Type B pancreatic cell (in vitro differentiated cells): ENCODE data around the gene CLDN6. TPM values are rescaled to one million over a fixed set of nuclear protein-coding genes. Genes with fewer than 3 reads are reported as not detected.
A peak's percentile ranks its signal among the peaks of the same experiment; 100 is the strongest.

Source experiments
- DNase-seq: peaks from one replicate; pipeline ENCODE4 v3.0.0; 2021; ENCODE audit warnings: mixed read lengths; ENCODE audit not compliant: unreplicated experiment; ENCODE audit errors: extremely low spot score
- H3K27ac Mint-ChIP-seq: 2 replicates; pipeline ENCODE4 v1.8.0; 2021; ENCODE audit warnings: mild to moderate bottlenecking, mixed read lengths
- H3K27me3 Mint-ChIP-seq: 2 replicates; pipeline ENCODE4 v1.8.0; 2021; ENCODE audit warnings: mixed read lengths
- H3K36me3 Mint-ChIP-seq: 2 replicates; pipeline ENCODE4 v1.8.0; 2021; ENCODE audit warnings: mixed read lengths
- H3K4me1 Mint-ChIP-seq: one replicate; pipeline ENCODE4 v1.8.0; 2021; ENCODE audit warnings: mixed read lengths; ENCODE audit not compliant: unreplicated experiment
- H3K4me3 Mint-ChIP-seq: 2 replicates; pipeline ENCODE4 v1.8.0; 2021; ENCODE audit warnings: mild to moderate bottlenecking, mixed read lengths
- H3K9me3 Mint-ChIP-seq: 2 replicates; pipeline ENCODE4 v1.8.0; 2021; ENCODE audit warnings: mixed read lengths
- CTCF ChIP-seq: fragments of 200-600 bp; sonication (generic); conservative IDR thresholded peaks from 2 replicates; pipeline ENCODE4 v1.5.0; 2021; ENCODE audit warnings: antibody characterized with exemption, mild to moderate bottlenecking
- total RNA-seq: library from RNA; stranded (reverse); gene quantifications from 2 replicates; pipeline ENCODE4 v1.2.1, GENCODE V29; 2021; ENCODE audit warnings: low replicate concordance

CLDN6 gene
- total RNA-seq, 1 donor from 2014 or later, result 98.9 TPM

GRCh38 chr16:3004319-3004718 is 13.7 kb downstream of the CLDN6 start:
- no peak for TF ChIP-seq CTCF
- Mint-ChIP-seq H3K9me3 (no peaks in the 10 kb centered on the region), H3K27me3 (peaks cover 53% of the 10 kb centered on the region), H3K4me3 (no peak overlapping the region), H3K27ac (no peak overlapping the region), H3K4me1 (no peaks in the 10 kb centered on the region), H3K36me3 (no peaks in the 10 kb centered on the region)
- DNase-seq, result no peak

- Mint-ChIP-seq H3K4me1 (no peaks in the 10 kb centered on the region), H3K36me3 (no peaks in the 10 kb centered on the region), H3K27me3 (peaks cover 54% of the 10 kb centered on the region), H3K9me3 (no peaks in the 10 kb centered on the region), H3K27ac (peak overlapping the region; percentile 82), H3K4me3 (peak overlapping the region; percentile 86)
- peak; percentile 97 for DNase-seq
- peak; percentile 50 for TF ChIP-seq CTCF
Observed at GRCh38 chr16:3003582-3004270, 14.3 kb downstream of the CLDN6 start.

- H3K27me3 Mint-ChIP-seq, result peaks cover 34% of the 10 kb centered on the region
- no peaks in the 10 kb centered on the region for H3K9me3 Mint-ChIP-seq
- H3K36me3 Mint-ChIP-seq, result no peaks in the 10 kb centered on the region
- no peaks in the 10 kb centered on the region for H3K4me1 Mint-ChIP-seq
- H3K27ac Mint-ChIP-seq, result no peak overlapping the region
- H3K4me3 Mint-ChIP-seq, result no peak overlapping the region
- TF ChIP-seq CTCF, result no peak
- DNase-seq, result no peak
Observed at GRCh38 chr16:3001316-3001715, 16.7 kb downstream of the CLDN6 start.

- H3K27me3 Mint-ChIP-seq, result peaks cover 30% of the 10 kb centered on the region
- H3K4me1 Mint-ChIP-seq, result no peaks in the 10 kb centered on the region
- no peak overlapping the region for H3K27ac Mint-ChIP-seq
- TF ChIP-seq CTCF, result no peak
- no peaks in the 10 kb centered on the region for H3K9me3 Mint-ChIP-seq
- no peak overlapping the region for H3K4me3 Mint-ChIP-seq
- H3K36me3 Mint-ChIP-seq, result no peaks in the 10 kb centered on the region
- DNase-seq, result no peak
Observed at GRCh38 chr16:3000540-3000939, 17.4 kb downstream of the CLDN6 start.

GRCh38 chr16:2999929-3000328 is 18.1 kb downstream of the CLDN6 start:
- no peak for DNase-seq
- TF ChIP-seq CTCF, result no peak
- Mint-ChIP-seq H3K4me1 (no peaks in the 10 kb centered on the region), H3K4me3 (no peak overlapping the region), H3K9me3 (no peaks in the 10 kb centered on the region), H3K27ac (no peak overlapping the region), H3K27me3 (peaks cover 28% of the 10 kb centered on the region), H3K36me3 (no peaks in the 10 kb centered on the region)
